MCF 10A (cell line): Measurements from ENCODE around the gene SLC25A42. TPM values are rescaled to one million over a fixed set of nuclear protein-coding genes. Genes with fewer than 3 reads are reported as not detected.

Experiments
- BruUV-seq: library from RNA; stranded (reverse); fragments of 400-500 nt; replicated peaks from 2 replicates; lab custom pipeline; 2021; lab: Mats Ljungman, UMichigan
- CTCF ChIA-PET: fragments of 300-600 bp; sonication (Branson Sonifier 250); formaldehyde crosslinking; extraction: SDS; loops from one replicate; lab custom pipeline; 2021; ENCODE audit warnings: antibody characterized with exemption, inconsistent platforms; lab: Yijun Ruan, JAX
- POLR2A ChIA-PET: fragments of 300-600, 350-650 bp; sonication (Branson Sonifier 250); formaldehyde crosslinking; extraction: SDS; loops from one replicate; lab custom pipeline; 2020; ENCODE audit warnings: antibody characterized with exemption, inconsistent platforms; lab: Yijun Ruan, JAX
- DNase-seq: peaks from one replicate; pipeline ENCODE4 v3.0.0-alpha.2; 2018; ENCODE audit not compliant: unreplicated experiment
- H3K27ac Mint-ChIP-seq: one replicate; pipeline ENCODE4 v1.8.0; 2022; ENCODE audit warnings: mild to moderate bottlenecking, low read depth, mixed read lengths; ENCODE audit not compliant: unreplicated experiment
- H3K27me3 Mint-ChIP-seq: one replicate; pipeline ENCODE4 v1.8.0; 2022; ENCODE audit warnings: mixed read lengths; ENCODE audit not compliant: insufficient read depth, unreplicated experiment
- H3K36me3 Mint-ChIP-seq: one replicate; pipeline ENCODE4 v1.8.0; 2022; ENCODE audit warnings: mild to moderate bottlenecking, moderate library complexity, mixed read lengths; ENCODE audit not compliant: insufficient read depth, unreplicated experiment
- H3K4me1 Mint-ChIP-seq: one replicate; pipeline ENCODE4 v1.8.0; 2022; ENCODE audit warnings: mixed read lengths; ENCODE audit not compliant: insufficient read depth, unreplicated experiment
- H3K4me3 Mint-ChIP-seq: one replicate; pipeline ENCODE4 v1.8.0; 2022; ENCODE audit warnings: mild to moderate bottlenecking, moderate library complexity, mixed read lengths; ENCODE audit not compliant: unreplicated experiment
- H3K9me3 Mint-ChIP-seq: one replicate; pipeline ENCODE4 v1.8.0; 2022; ENCODE audit warnings: mixed read lengths; ENCODE audit not compliant: unreplicated experiment
- CTCF ChIP-seq: fragments of 200-600 bp; IDR thresholded peaks from one replicate; pipeline ENCODE4 v1.8.0; 2022; ENCODE audit warnings: antibody characterized with exemption, mild to moderate bottlenecking; ENCODE audit not compliant: unreplicated experiment
- intact Hi-C: fragments of 100-400 bp; cut with micrococcal nuclease; formaldehyde crosslinking; loops from 2 replicates; pipeline ENCODE4 v1.14.1; 2022
- total RNA-seq: library from RNA; stranded (reverse); gene quantifications from 2 replicates; pipeline ENCODE4 v1.2.3, GENCODE V29; 2022

The SLC25A42 gene
- total RNA-seq, 1 experiment from 2014 or later, result 3.1 TPM

- H3K36me3 Mint-ChIP-seq, result no peaks in the 10 kb centered on the region
- BruUV-seq, result no TSS peak
- H3K27ac Mint-ChIP-seq, result no peak overlapping the region
- CTCF ChIA-PET, result no interaction called here
- intact Hi-C loops, result no loop called here
- H3K9me3 Mint-ChIP-seq, result no peaks in the 10 kb centered on the region
- no peaks in the 10 kb centered on the region for H3K4me1 Mint-ChIP-seq
- H3K4me3 Mint-ChIP-seq, result no peak overlapping the region
- POLR2A ChIA-PET, result interaction anchor here (1.1 kb wide), 1 partner anchor 14 kb away, joined by 3 read pairs; no protein-coding TSS in a partner anchor
- H3K27me3 Mint-ChIP-seq, result no peaks in the 10 kb centered on the region
- no peak for DNase-seq
- TF ChIP-seq CTCF, result no peak
Observed at GRCh38 chr19:19076476-19076875, 12.7 kb downstream of the SLC25A42 start.

GRCh38 chr19:19077103-19077502 is 13.3 kb downstream of the SLC25A42 start:
- no peak overlapping the region for H3K4me3 Mint-ChIP-seq
- POLR2A ChIA-PET, result interaction anchor here (1.1 kb wide), 1 partner anchor 14 kb away, joined by 3 read pairs; no protein-coding TSS in a partner anchor

GRCh38 chr19:19078801-19079200 is 15.0 kb downstream of the SLC25A42 start:
- H3K9me3 Mint-ChIP-seq, result no peaks in the 10 kb centered on the region
- H3K4me3 Mint-ChIP-seq, result no peak overlapping the region
- ChIA-PET POLR2A (no interaction called here), CTCF (interaction anchor here (1.0 kb wide), 1 partner anchor 25 kb away, joined by 3 read pairs; no protein-coding TSS in a partner anchor)
- H3K27ac Mint-ChIP-seq, result no peak overlapping the region
- BruUV-seq, result no TSS peak
- H3K27me3 Mint-ChIP-seq, result no peaks in the 10 kb centered on the region
- DNase-seq, result no peak
- TF ChIP-seq CTCF, result no peak
- no peaks in the 10 kb centered on the region for H3K4me1 Mint-ChIP-seq
- intact Hi-C loops, result no loop called here
- H3K36me3 Mint-ChIP-seq, result no peaks in the 10 kb centered on the region

More at GRCh38 chr19:19077103-19077502, 13.3 kb downstream of the SLC25A42 start:
- intact Hi-C loops, result no loop called here
- CTCF ChIA-PET, result interaction anchor here (0.6 kb wide), 2 partner anchors 21 to 219 kb away, joined by 3 to 4 read pairs; no protein-coding TSS in a partner anchor
- no peaks in the 10 kb centered on the region for H3K9me3 Mint-ChIP-seq
- no peak overlapping the region for H3K27ac Mint-ChIP-seq
- no peak for TF ChIP-seq CTCF
- no peaks in the 10 kb centered on the region for H3K36me3 Mint-ChIP-seq
- no TSS peak for BruUV-seq
- H3K27me3 Mint-ChIP-seq, result no peaks in the 10 kb centered on the region
- H3K4me1 Mint-ChIP-seq, result no peaks in the 10 kb centered on the region
- DNase-seq, result no peak

GRCh38 chr19:19079571-19079970 is 15.8 kb downstream of the SLC25A42 start:
- Mint-ChIP-seq H3K4me3 (no peak overlapping the region), H3K4me1 (no peaks in the 10 kb centered on the region)
- CTCF ChIA-PET, result interaction anchor here (1.0 kb wide), 1 partner anchor 13 kb away, joined by 3 read pairs; no protein-coding TSS in a partner anchor

More at GRCh38 chr19:19079571-19079970, 15.8 kb downstream of the SLC25A42 start:
- no peaks in the 10 kb centered on the region for H3K9me3 Mint-ChIP-seq
- no peak overlapping the region for H3K27ac Mint-ChIP-seq
- DNase-seq, result no peak
- intact Hi-C loops, result no loop called here
- BruUV-seq, result no TSS peak
- H3K36me3 Mint-ChIP-seq, result no peaks in the 10 kb centered on the region
- H3K27me3 Mint-ChIP-seq, result no peaks in the 10 kb centered on the region
- TF ChIP-seq CTCF, result no peak
- POLR2A ChIA-PET, result no interaction called here
